ENCODE data around the gene GABRA5.
"Not testable (repeated sequence)": the region's sequence is repeated elsewhere in the genome, so short reads cannot be mapped to it uniquely, and the experiment has no call there.

GABRA5 gene

DNA sequence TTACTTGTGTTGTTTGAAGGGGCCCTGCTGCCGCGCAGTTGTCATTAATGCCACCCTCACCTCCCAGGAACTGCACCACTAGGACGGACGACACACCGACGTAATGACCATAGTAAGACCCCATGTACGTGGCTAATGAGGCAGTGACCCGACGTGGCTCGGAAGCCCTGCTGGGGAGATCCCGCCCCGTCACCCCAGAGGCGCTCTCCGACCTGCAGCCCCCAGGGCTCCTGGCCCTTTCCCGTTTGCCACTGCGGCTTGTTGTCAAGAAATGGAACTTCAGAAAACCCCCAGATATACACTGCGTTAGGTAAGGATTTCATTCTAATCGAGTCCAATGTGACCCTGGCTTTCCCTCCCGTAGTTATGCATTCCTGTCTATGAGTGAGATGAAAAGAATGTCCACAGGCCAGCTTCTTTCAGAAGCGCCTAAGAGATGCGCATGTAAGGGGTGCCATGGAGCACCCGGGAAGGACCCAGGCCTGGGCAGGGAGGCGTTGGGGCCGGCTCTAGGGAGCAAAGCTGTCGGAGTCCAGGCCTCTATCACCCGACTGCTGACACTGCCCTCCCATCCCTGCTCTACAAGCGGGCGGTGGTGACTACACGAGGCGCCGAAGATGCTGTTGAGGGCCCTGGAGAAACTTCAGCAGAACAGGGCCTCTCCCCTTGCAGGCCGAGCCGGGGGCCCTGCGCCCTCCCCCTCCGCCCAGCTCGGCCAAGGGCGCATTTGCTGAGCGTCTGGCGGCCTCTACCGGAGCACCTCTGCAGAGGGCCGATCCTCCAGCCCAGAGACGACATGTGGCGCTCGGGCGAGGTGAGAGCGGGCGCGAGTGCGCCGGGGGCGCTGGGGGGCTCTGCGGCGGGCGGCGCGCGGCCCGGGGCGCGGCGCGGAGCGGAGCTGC, at the start of gene GABRA5:
GABRA5 (plus strand) TSS at position 765 of the 902 bp plus-strand sequence. CDS start 2,187 bp downstream, outside the sequence.
- no peak for DNase-seq

GRCh38 chr15:26831191-26831590, 35.7 kb upstream of the GABRA5 start:
- not testable (repeated sequence) for DNase-seq

DNA sequence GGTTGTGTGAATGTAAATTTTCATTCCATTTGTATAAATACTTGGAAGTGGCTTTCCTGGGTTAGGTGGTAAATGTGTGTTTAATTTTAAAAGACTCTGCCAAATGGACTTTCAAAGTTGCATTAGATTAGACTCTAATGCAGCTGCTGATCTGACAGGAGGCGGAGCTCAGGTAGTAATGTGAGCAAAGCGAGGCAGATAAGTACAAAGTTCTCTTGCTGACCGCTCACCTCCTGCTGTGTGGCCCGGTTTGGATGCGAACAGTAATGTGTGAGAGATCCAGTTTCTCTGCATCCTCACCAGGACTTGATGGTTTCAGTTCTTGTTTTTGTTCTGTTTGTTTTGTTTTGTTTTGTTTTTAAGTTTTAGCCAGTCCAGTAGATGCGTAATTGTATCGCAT, 34.9 kb upstream of the GABRA5 start:
- DNase-seq: no peak

- DNase-seq: no peak
Observed at GRCh38 chr15:26838742-26839460, 28.0 kb upstream of the GABRA5 start.

GRCh38 chr15:26841514-26841913, 25.3 kb upstream of the GABRA5 start:
- DNase-seq: no peak

GRCh38 chr15:26841941-26842340, 24.9 kb upstream of the GABRA5 start:
- no peak for DNase-seq

- no peak for DNase-seq
Observed at GRCh38 chr15:26842391-26842790, 24.5 kb upstream of the GABRA5 start.

DNA sequence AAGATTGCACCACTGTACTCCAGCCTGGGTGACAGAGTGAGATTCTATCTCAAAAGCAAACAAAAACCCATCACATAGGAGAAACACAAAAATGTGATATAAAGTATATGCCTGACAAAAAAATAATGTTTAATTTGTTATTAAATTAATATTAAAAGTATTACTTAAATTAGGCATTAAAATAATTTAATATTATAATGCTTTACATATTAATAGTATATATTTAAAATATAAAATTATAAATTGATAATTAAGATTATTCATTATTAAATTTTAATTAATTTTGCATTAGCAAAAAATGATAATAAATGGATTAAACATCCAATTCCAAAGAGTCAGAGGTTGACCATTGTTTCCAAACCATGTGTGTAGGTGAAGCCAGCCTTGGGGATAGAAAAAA, 22.0 kb upstream of the GABRA5 start:
- no peak for DNase-seq

GRCh38 chr15:26848498-26848897, 18.4 kb upstream of the GABRA5 start:
- DNase-seq: no peak

GRCh38 chr15:26850161-26850560, 16.7 kb upstream of the GABRA5 start:
- no peak for DNase-seq

GRCh38 chr15:26852980-26853379, 13.9 kb upstream of the GABRA5 start:
- no peak for DNase-seq

GRCh38 chr15:26854435-26854834, 12.4 kb upstream of the GABRA5 start:
- DNase-seq: no peak

DNA sequence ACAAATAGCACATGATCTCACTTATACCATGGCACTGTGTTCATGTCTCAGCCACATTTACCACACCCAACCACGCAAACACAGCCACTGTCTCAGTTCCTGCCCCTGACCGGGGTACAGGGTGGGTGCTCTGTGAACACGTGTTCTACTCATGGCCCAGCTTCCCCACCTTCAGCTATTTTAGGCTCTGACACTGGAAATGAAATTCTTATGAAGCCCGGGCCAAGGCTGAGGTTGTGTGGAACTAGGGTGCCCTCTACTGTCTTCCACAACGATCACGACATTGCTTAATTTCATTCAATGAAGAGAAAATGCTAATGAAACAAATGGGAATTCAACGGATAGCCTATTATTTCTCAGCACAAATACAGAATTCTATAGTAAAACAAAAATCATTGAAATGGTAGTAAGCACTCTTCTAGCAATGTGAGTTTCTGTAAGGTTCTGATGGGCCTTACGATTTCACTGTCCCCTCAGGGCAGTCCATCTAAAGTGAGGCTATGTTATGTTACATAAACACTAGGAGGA, 2.1 kb upstream of the GABRA5 start:
- peak; percentile 7 for DNase-seq

- no peak for DNase-seq
Observed at GRCh38 chr15:26867200-26868007, 542 bp downstream of the GABRA5 start.

DNA sequence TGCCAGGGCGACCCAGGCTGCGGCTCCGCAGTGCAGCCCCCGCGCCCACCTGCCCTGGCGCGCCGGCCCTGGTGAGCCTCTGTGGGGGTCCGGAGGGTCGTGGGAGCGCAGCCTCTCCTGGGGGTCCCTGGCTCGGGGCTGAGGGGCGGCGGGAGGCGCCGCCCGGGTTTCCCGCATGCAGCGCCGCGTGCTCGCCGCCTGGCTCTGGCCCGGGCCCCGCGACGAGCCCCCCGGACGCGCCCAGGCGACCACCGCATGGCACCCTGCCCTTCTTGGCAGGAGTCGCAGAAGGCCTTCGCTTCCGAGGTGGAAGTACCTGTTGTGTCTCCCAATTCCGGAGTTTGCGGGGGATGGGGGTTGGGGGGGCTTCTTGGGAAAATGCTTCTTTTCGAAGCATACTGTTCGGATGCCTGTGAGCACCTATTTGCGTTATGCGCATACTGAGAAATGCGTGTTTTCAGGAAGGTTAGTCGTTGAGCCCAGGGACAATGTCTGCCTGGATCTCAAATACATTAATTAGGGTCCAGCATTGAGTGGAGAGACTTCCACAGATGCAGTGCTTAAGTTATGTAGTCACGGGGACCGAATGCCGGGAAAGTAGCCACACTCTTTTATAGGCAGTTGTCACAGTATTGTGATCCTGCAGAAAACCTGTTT, 1.3 kb downstream of the GABRA5 start:
- no peak for DNase-seq

- no peak for DNase-seq
Observed at GRCh38 chr15:26869628-26870027, 2.8 kb downstream of the GABRA5 start.

DNA sequence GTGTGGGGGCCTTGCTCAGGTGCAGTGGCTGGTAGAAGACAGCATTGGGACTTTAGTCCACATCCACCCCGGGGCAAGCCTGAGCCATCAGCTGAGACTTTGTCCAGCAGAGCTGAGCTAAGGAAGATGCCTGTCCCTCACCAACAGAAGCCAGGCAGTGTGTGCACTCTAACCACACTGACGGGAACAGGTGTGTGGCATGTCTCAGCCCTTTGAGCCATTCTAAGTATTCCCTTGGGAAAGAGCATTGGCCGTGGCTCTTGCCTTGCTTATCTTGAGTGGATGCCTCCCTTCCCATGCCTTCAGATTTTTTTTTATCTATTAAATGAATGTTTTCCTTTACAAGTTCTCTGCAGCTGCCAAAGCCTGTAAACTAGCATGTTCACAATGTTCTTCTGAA, 3.5 kb downstream of the GABRA5 start:
- DNase-seq: no peak

GRCh38 chr15:26872206-26872605, 5.3 kb downstream of the GABRA5 start:
- no peak for DNase-seq

DNA sequence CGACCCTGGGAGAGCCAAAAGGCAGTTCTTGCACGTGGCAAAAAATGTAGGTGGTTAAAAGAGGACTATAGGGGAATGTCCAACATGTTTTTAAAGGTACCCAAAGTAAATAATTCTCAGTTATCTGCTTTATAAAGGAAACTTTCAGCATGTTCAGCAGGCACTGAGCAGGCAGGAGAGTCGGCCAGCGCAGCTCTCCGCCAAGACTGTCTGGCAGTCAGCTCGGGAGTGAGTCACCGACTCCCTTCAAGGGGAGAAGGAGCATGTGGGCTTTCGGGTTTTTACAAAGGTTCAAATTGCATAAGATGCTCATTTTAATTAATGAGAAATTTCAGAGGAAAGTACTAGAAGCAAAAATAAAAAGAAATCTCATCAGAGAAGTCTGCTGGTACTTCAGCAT, 7.0 kb downstream of the GABRA5 start:
- no peak for DNase-seq

DNA sequence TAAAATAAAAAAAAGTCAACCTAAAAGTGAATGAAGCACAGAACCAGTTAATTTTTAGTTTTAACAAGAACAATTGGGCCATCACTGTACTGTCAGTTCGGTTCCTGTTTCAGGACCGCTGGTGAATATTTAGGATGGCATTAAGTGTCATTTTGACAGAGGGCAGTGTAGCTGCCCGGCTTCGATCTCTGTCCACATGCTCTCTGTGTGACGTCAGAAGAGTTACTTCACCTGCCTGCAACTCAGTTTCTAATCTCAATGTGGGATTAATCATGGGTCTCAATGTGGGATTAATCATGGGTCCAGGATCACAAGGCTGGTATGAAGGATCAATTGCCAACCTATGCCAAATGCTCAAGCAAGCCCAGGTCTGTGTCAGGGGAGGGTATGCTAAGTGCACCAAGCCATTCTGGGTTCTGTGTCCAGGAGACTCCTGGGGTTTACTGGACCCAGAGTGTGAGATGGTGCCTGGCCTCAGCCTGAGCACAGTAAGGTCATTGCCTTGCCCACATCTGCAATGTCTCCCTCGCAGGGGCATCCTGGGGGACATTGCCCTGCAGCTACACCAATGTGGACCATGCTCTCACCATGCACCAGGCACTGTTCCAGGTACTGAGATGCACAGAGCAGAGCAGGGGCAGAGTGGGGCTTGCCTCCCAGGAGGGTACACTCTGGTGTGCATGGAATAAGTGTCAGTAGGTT, 8.1 kb downstream of the GABRA5 start:
- no peak for DNase-seq

GRCh38 chr15:26875476-26875850, 8.6 kb downstream of the GABRA5 start:
- no peak for DNase-seq

DNA sequence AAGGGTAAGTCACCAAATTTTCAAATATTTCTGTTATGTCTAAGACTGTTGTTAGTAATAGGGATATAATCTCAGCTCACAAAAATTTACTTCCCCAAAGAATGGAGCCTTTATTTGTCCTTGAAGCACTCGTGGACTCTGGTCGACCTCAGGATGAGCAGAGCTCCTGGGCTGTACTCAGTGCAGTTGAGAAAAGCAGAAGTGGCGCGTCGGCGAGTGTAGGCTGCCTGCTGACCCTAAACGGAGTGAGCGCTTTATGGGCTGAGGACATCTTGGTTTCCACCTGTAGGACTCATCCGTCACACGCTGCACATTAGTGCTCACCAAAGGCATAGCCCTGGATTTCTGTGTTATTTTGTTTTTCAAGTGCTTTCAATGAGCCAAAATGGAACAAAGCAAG, 11.0 kb downstream of the GABRA5 start:
- DNase-seq: no peak
